ENCODE results near the gene ACO2. TPM values are rescaled to one million over a fixed set of nuclear protein-coding genes. Genes with fewer than 3 reads are reported as not detected.
"Not testable (repeated sequence)": the region's sequence is repeated elsewhere in the genome, so short reads cannot be mapped to it uniquely, and the experiment has no call there.

The ACO2 gene
- total RNA-seq, 1 donor from 2014 or later, result 77.3 TPM

DNA sequence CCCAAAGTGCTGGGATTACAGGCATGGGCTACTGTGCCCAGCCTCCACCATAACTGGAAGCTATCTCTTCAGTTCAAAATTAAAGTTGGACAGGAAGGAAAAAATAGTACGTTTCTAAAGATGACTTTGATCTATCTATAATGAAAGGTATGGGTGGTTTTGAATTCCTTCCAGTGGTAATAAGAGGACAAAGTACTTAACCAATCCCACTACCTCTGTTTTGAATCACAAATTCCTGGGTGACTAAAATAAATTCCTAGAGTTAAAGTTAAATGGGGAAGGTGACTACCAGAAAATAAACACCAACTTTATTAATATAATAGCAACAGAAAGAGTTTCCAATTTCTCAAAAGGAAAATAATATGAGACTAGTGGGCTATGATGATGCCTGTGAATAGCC is 9.5 kb upstream of the ACO2 start:
- Mint-ChIP-seq H3K4me1 (ENCODE audit: unreplicated experiment) (no peaks in the 10 kb centered on the region), H3K27ac (ENCODE audit: unreplicated experiment) (no peak overlapping the region), H3K36me3 (ENCODE audit: unreplicated experiment) (peaks cover 26% of the 10 kb centered on the region), H3K27me3 (ENCODE audit: unreplicated experiment) (no peaks in the 10 kb centered on the region), H3K9me3 (ENCODE audit: unreplicated experiment) (no peaks in the 10 kb centered on the region), H3K4me3 (ENCODE audit: unreplicated experiment) (no peak overlapping the region)
- TF ChIP-seq, protein P1, sequence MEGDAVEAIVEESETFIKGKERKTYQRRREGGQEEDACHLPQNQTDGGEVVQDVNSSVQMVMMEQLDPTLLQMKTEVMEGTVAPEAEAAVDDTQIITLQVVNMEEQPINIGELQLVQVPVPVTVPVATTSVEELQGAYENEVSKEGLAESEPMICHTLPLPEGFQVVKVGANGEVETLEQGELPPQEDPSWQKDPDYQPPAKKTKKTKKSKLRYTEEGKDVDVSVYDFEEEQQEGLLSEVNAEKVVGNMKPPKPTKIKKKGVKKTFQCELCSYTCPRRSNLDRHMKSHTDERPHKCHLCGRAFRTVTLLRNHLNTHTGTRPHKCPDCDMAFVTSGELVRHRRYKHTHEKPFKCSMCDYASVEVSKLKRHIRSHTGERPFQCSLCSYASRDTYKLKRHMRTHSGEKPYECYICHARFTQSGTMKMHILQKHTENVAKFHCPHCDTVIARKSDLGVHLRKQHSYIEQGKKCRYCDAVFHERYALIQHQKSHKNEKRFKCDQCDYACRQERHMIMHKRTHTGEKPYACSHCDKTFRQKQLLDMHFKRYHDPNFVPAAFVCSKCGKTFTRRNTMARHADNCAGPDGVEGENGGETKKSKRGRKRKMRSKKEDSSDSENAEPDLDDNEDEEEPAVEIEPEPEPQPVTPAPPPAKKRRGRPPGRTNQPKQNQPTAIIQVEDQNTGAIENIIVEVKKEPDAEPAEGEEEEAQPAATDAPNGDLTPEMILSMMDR (IDR thresholded peaks at IDR 0.05), result no peak
- DNase-seq (ENCODE audit: extremely low spot score, unreplicated experiment), result no peak

DNA sequence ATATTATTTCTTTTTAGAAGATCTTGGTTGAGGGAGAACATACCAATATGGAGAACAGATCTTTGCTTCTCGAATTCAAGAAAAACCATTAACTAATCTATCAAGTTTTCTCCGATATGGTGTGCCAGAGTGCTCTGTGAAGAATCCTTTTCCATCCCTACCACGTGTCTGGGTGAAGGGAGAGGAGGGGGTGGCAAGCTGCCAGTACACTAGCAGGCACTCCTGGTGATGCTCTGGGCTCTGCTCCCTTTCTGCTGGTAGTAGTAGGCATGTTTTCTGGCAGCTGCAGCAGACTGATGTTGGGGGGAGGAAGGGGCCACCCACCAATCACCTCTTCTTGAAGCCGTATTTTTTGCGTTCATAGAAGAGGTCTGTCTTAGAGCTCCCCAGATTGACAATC is 8.8 kb upstream of the ACO2 start:
- DNase-seq (ENCODE audit: extremely low spot score, unreplicated experiment); H3K4me3 Mint-ChIP-seq (ENCODE audit: unreplicated experiment); H3K9me3 Mint-ChIP-seq (ENCODE audit: unreplicated experiment); H3K27me3 Mint-ChIP-seq (ENCODE audit: unreplicated experiment); H3K4me1 Mint-ChIP-seq (ENCODE audit: unreplicated experiment); H3K27ac Mint-ChIP-seq (ENCODE audit: unreplicated experiment): not testable (repeated sequence)
- peaks cover 30% of the 10 kb centered on the region for H3K36me3 Mint-ChIP-seq (ENCODE audit: unreplicated experiment)

DNA sequence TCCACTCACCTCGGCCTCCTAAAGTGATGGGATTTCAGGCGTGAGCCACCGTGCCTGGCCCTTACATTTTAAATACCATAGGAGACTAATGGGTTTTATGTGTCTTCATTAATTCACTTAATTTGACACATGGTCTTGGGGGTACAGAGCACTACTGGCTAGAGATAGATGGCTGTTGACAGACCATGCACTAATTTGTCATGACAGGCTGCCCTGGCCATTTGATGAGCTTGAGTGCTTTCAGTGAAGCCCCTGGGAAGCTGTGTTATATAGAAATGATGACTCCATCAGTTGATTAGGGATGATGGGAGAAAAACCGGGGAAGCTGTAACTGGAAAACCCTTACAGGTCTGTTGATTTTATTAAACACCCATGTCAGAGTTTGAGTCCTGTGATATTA is 7.0 kb upstream of the ACO2 start:
- Mint-ChIP-seq H3K36me3 (ENCODE audit: unreplicated experiment) (peaks cover 32% of the 10 kb centered on the region), H3K9me3 (ENCODE audit: unreplicated experiment) (no peaks in the 10 kb centered on the region), H3K4me3 (ENCODE audit: unreplicated experiment) (no peak overlapping the region), H3K27ac (ENCODE audit: unreplicated experiment) (no peak overlapping the region), H3K27me3 (ENCODE audit: unreplicated experiment) (no peaks in the 10 kb centered on the region), H3K4me1 (ENCODE audit: unreplicated experiment) (no peaks in the 10 kb centered on the region)
- TF ChIP-seq, protein P1 (IDR thresholded peaks at IDR 0.05), result no peak
- no peak for DNase-seq (ENCODE audit: extremely low spot score, unreplicated experiment)

DNA sequence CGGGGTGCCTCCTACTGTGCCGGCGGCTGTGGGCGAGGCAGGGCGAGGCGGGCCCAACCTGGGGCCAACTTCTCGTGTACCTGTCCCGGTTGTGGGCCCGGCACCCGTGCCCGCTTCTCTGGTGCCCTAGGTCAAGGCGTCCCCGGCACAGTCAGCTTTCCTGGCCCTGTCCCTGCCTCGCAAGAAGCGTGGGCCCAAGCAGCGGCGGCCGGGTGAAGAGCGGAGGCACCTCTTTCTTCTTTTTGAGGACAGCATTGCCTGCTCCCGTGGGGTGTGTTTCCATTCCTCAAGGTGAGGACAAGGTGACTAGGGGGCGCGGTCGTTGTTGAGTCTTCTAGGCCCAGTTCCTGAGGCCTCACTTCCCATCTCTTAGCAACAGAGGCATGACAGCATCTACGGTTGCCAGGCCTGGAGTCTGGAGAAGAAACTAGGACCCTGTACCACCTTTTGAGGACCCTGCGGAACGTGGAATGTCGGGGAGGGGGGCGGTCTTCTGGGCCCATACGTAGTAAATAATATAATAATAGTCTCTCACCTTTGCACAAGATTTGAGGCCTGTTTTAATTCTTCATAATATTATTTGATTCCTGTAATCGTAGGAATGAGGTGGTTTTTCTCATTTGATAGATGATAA is 418 bp downstream of the ACO2 start:
- peak overlapping the region; percentile 91 for H3K4me3 Mint-ChIP-seq (ENCODE audit: unreplicated experiment)
- peaks cover 14% of the 10 kb centered on the region for H3K36me3 Mint-ChIP-seq (ENCODE audit: unreplicated experiment)
- H3K4me1 Mint-ChIP-seq (ENCODE audit: unreplicated experiment), result peaks cover 26% of the 10 kb centered on the region
- no peak for DNase-seq (ENCODE audit: extremely low spot score, unreplicated experiment)
- TF ChIP-seq, protein P1 (IDR thresholded peaks at IDR 0.05), result no peak
- H3K27me3 Mint-ChIP-seq (ENCODE audit: unreplicated experiment), result no peaks in the 10 kb centered on the region
- H3K9me3 Mint-ChIP-seq (ENCODE audit: unreplicated experiment), result no peaks in the 10 kb centered on the region
- H3K27ac Mint-ChIP-seq (ENCODE audit: unreplicated experiment), result peak overlapping the region; percentile 98

DNA sequence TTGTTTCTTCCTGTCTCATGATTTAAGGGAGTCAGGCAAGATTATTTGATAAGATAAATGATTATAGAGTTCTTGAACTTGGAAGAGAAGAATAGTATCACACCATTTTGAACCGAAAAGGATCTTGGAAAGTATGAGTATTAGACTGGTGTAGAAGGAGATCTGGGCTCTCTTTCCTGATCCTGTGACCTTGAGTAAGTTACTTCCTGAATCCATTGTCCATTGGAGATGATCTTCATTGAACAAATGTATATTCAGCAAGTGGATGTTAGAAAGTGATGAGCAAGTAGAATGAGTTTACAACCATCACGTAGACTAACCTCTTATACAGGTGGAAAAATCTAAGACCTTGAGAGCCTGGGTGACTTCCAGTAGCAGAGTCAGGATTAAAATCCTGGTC is 2.0 kb downstream of the ACO2 start:
- peaks cover 26% of the 10 kb centered on the region for H3K4me1 Mint-ChIP-seq (ENCODE audit: unreplicated experiment)
- no peaks in the 10 kb centered on the region for H3K9me3 Mint-ChIP-seq (ENCODE audit: unreplicated experiment)
- peaks cover 7% of the 10 kb centered on the region for H3K36me3 Mint-ChIP-seq (ENCODE audit: unreplicated experiment)
- TF ChIP-seq, protein P1 (IDR thresholded peaks at IDR 0.05), result no peak
- H3K4me3 Mint-ChIP-seq (ENCODE audit: unreplicated experiment), result peak overlapping the region; percentile 39
- DNase-seq (ENCODE audit: extremely low spot score, unreplicated experiment), result no peak
- no peaks in the 10 kb centered on the region for H3K27me3 Mint-ChIP-seq (ENCODE audit: unreplicated experiment)
- no peak overlapping the region for H3K27ac Mint-ChIP-seq (ENCODE audit: unreplicated experiment)

DNA sequence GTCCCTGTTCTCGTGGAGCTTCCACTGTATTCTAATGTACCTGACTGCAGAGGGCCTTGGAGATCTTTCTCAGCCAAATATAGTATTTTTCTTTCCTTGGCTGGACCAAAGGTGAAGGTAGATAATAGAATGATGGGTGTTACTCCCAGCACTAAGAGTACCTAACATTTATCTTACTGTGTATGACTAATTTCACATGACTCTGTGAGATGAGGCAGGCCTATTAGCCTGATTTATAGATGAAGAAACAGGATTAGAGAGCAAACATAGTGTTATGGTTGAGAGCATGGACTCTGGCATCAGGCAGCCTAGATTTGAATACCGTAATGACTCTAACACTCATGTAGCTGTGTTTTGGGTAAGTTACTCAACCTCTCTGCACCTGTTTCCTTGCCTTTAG is 2.7 kb downstream of the ACO2 start:
- no peak overlapping the region for H3K4me3 Mint-ChIP-seq (ENCODE audit: unreplicated experiment)

More for the DNA sequence above, 2.7 kb downstream of the ACO2 start:
- DNase-seq (ENCODE audit: extremely low spot score, unreplicated experiment), result no peak
- peaks cover 26% of the 10 kb centered on the region for H3K4me1 Mint-ChIP-seq (ENCODE audit: unreplicated experiment)
- H3K27me3 Mint-ChIP-seq (ENCODE audit: unreplicated experiment), result no peaks in the 10 kb centered on the region
- H3K27ac Mint-ChIP-seq (ENCODE audit: unreplicated experiment), result no peak overlapping the region
- H3K36me3 Mint-ChIP-seq (ENCODE audit: unreplicated experiment), result peaks cover 7% of the 10 kb centered on the region
- H3K9me3 Mint-ChIP-seq (ENCODE audit: unreplicated experiment), result no peaks in the 10 kb centered on the region
- TF ChIP-seq, protein P1 (IDR thresholded peaks at IDR 0.05), result no peak

Data from osteocyte (in vitro differentiated cells).